Upper lobe of right lung (tissue), 1 donor: ENCODE measurements around the gene INPP4A. TPM values are rescaled to one million over a fixed set of nuclear protein-coding genes. Genes with fewer than 3 reads are reported as not detected.

ENCODE experiments used
- ATAC-seq: fragments of 200-7000 bp; cut with Tn5 transposase; one replicate; pipeline ENCODE4 v1.9.1; 2020; ENCODE audit warnings: mild to moderate bottlenecking, moderate library complexity
- DNase-seq: peaks from one replicate; pipeline ENCODE4 v3.0.0-alpha.2; 2020
- H3K27ac ChIP-seq: fragments of 200-600 bp; one replicate; pipeline ENCODE4 v1.8.0; 2022
- H3K27me3 ChIP-seq: fragments of 200-600 bp; one replicate; pipeline ENCODE4 v1.8.0; 2022; ENCODE audit warnings: mild to moderate bottlenecking
- H3K36me3 ChIP-seq: fragments of 200-600 bp; one replicate; pipeline ENCODE4 v1.8.0; 2022
- H3K4me1 ChIP-seq: fragments of 200-600 bp; one replicate; pipeline ENCODE4 v1.8.0; 2022
- H3K4me3 ChIP-seq: fragments of 200-600 bp; one replicate; pipeline ENCODE4 v1.8.0; 2022; ENCODE audit warnings: mild to moderate bottlenecking
- H3K9me3 ChIP-seq: fragments of 200-600 bp; one replicate; pipeline ENCODE4 v1.8.0; 2022
- CTCF ChIP-seq: fragments of 200-600 bp; IDR thresholded peaks from one replicate; pipeline ENCODE4 v1.8.0; 2022; ENCODE audit warnings: antibody characterized with exemption
- intact Hi-C: fragments of 100-400 bp; cut with DNase I; formaldehyde crosslinking; loops from one replicate; pipeline ENCODE4 v1.11.0; 2022
- total RNA-seq: library from RNA; stranded (reverse); fragmentation: NEBNext Ultra II Directional; extraction: Animal tissue kit (Norgen Biotek cat#: 25700); gene quantifications from one replicate; pipeline ENCODE4 v1.2.1, GENCODE V29; 2021
- donor health status: DM: no; HTN: yes; CAD: no; lungs with severe emphysema.

INPP4A gene
- total RNA-seq, 1 donor from 2014 or later: 35.0 TPM

DNA sequence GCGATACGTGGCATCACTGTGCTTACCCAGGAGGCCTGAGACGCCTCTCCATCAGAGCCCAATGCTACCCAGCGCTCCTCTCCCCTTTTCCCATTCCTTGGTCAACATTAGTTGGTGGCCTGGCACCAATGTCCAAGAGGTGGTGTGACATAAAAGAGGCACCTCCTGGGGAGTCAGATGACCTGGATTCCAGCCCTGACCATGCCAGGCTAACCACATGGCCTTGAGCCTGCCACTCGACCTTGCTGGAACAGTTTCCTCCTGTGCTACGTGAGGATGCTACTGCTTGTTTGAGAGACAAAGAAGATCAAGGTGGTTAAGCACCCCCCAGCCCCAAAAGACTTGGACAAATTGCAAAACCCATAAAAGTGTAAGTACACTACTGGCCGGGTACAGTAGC, 76.6 kb downstream of the INPP4A start:
- Histone ChIP-seq H3K36me3 (peaks cover 17% of the 10 kb centered on the region), H3K4me1 (peaks cover 9% of the 10 kb centered on the region), H3K9me3 (no peaks in the 10 kb centered on the region), H3K4me3 (no peak overlapping the region), H3K27ac (no peak overlapping the region), H3K27me3 (no peaks in the 10 kb centered on the region)
- ATAC-seq (no peak), DNase-seq (no peak)
- intact Hi-C loops: no loop called here
- TF ChIP-seq CTCF: no peak

DNA sequence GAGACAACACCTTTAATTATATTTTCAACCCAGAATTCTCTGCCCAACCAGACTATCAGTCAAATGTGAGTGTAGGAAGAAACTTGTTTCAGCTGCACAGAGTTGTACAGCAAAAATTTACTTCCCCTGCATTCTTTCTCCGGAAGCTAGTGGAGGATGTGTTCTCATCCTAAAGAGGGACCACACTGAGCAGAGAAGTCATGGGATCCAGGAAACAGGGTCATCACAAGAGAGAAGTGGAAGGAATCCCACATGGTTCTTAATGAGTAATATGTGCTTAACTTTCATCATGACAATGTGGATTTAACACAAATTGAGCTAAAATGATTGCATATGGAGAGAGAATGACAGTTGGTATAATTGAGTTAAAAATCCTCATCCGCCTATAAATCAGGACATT, 78.2 kb downstream of the INPP4A start:
- H3K9me3 ChIP-seq: no peaks in the 10 kb centered on the region
- TF ChIP-seq CTCF: no peak
- intact Hi-C loops: no loop called here
- ATAC-seq (peak; percentile 66), DNase-seq (no peak)
- no peak overlapping the region for H3K4me3 ChIP-seq
- peaks cover 6% of the 10 kb centered on the region for H3K4me1 ChIP-seq
- H3K27ac ChIP-seq: no peak overlapping the region
- H3K27me3 ChIP-seq: no peaks in the 10 kb centered on the region
- peaks cover 17% of the 10 kb centered on the region for H3K36me3 ChIP-seq

GRCh38 chr2:98524168-98524567, 79.5 kb downstream of the INPP4A start:
- H3K36me3 ChIP-seq: peaks cover 17% of the 10 kb centered on the region
- no peaks in the 10 kb centered on the region for H3K27me3 ChIP-seq
- H3K9me3 ChIP-seq: no peaks in the 10 kb centered on the region
- ATAC-seq (no peak), DNase-seq (no peak)
- TF ChIP-seq CTCF: no peak
- H3K27ac ChIP-seq: no peak overlapping the region
- no peaks in the 10 kb centered on the region for H3K4me1 ChIP-seq
- no peak overlapping the region for H3K4me3 ChIP-seq
- intact Hi-C loops: no loop called here

GRCh38 chr2:98528349-98528748, 83.7 kb downstream of the INPP4A start:
- no peak for ATAC-seq
- H3K27me3 ChIP-seq: no peaks in the 10 kb centered on the region
- intact Hi-C loops: no loop called here
- TF ChIP-seq CTCF: no peak
- no peak overlapping the region for H3K27ac ChIP-seq
- peaks cover 4% of the 10 kb centered on the region for H3K36me3 ChIP-seq
- H3K4me3 ChIP-seq: no peak overlapping the region
- no peak for DNase-seq
- H3K4me1 ChIP-seq: no peaks in the 10 kb centered on the region
- no peaks in the 10 kb centered on the region for H3K9me3 ChIP-seq

DNA sequence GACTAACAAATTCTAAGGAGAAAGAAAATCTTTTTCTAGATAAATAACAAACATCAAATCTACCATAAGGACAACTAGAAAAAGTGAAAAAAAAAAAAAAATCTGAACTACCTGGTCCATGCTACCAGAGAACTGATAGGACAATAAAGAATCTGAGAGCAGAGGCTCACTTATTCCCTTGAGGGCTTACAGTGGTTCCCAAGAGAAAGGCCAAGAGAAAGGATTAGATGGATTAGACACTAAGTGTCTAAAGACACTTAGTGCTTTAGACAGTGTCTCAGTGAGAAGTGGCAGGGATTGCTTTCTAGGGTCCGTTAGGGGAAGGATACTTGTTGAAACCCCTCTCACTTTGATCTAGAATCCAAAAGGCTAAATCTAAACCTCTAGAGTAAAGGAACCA, 85.5 kb downstream of the INPP4A start:
- H3K36me3 ChIP-seq: peaks cover 8% of the 10 kb centered on the region
- ATAC-seq (no peak), DNase-seq (no peak)
- H3K4me1 ChIP-seq: no peaks in the 10 kb centered on the region
- H3K27ac ChIP-seq: no peak overlapping the region
- no peaks in the 10 kb centered on the region for H3K27me3 ChIP-seq
- no peak overlapping the region for H3K4me3 ChIP-seq
- no peaks in the 10 kb centered on the region for H3K9me3 ChIP-seq
- TF ChIP-seq CTCF: no peak
- intact Hi-C loops: no loop called here

GRCh38 chr2:98532756-98533155, 88.1 kb downstream of the INPP4A start:
- Histone ChIP-seq H3K4me3 (no peak overlapping the region), H3K9me3 (no peaks in the 10 kb centered on the region), H3K27ac (no peak overlapping the region), H3K4me1 (no peaks in the 10 kb centered on the region), H3K36me3 (peaks cover 19% of the 10 kb centered on the region), H3K27me3 (no peaks in the 10 kb centered on the region)
- DNase-seq (no peak), ATAC-seq (no peak)
- intact Hi-C loops: no loop called here
- no peak for TF ChIP-seq CTCF
